DOHH2 (cell line): Measurements from ENCODE around the gene SLC28A3.

Experiments used
- H3F3A ChIP-seq: fragments of 200-600 bp; sonication (generic), shearing (Covaris generic); 2 replicates; pipeline ENCODE4 v1.6.0; 2016; ENCODE audit warnings: antibody characterized with exemption, mild to moderate bottlenecking; ENCODE audit not compliant: control insufficient read depth, insufficient read depth
- H3K27ac ChIP-seq: fragments of 200-600 bp; sonication (generic); 2 replicates; pipeline ENCODE4 v1.5.1; 2014; ENCODE audit warnings: low read depth, mild to moderate bottlenecking, low read length, moderate library complexity
- H3K27me3 ChIP-seq: fragments of 200-600 bp; sonication (generic); 2 replicates; pipeline ENCODE4 v1.6.1; 2014; ENCODE audit warnings: mild to moderate bottlenecking, low read length, mixed read lengths; ENCODE audit not compliant: control insufficient read depth
- H3K36me3 ChIP-seq: fragments of 200-600 bp; sonication (generic); 2 replicates; pipeline ENCODE4 v1.6.1; 2014; ENCODE audit warnings: mild to moderate bottlenecking, low read length, moderate library complexity, mixed read lengths; ENCODE audit not compliant: control insufficient read depth
- H3K4me1 ChIP-seq: fragments of 200-600 bp; sonication (generic); 2 replicates; pipeline ENCODE4 v1.6.1; 2014; ENCODE audit warnings: mild to moderate bottlenecking, low read length, mixed read lengths; ENCODE audit not compliant: control insufficient read depth
- H3K4me2 ChIP-seq: fragments of 200-600 bp; sonication (generic); 2 replicates; pipeline ENCODE4 v1.6.0; 2014; ENCODE audit warnings: mild to moderate bottlenecking, low read length, moderate library complexity
- H3K4me3 ChIP-seq: fragments of 200-600 bp; sonication (generic); 2 replicates; pipeline ENCODE4 v1.5.1; 2014; ENCODE audit warnings: mild to moderate bottlenecking, low read length, mixed read lengths
- H3K79me2 ChIP-seq: fragments of 200-600 bp; sonication (generic); 2 replicates; pipeline ENCODE4 v1.6.1; 2014; ENCODE audit warnings: mild to moderate bottlenecking, low read length, mixed read lengths; ENCODE audit not compliant: control insufficient read depth
- H3K9me2 ChIP-seq: fragments of 200-600 bp; sonication (generic); replicated peaks from 2 replicates; pipeline ENCODE4 v1.6.1; 2014; ENCODE audit warnings: mild to moderate bottlenecking, low read length, mixed read lengths; ENCODE audit not compliant: control insufficient read depth
- H3K9me3 ChIP-seq: fragments of 200-600 bp; sonication (generic); 2 replicates; pipeline ENCODE4 v1.6.1; 2014; ENCODE audit warnings: antibody characterized with exemption, low read length, mixed read lengths; ENCODE audit not compliant: control insufficient read depth, insufficient read depth
- H4K20me1 ChIP-seq: fragments of 200-600 bp; sonication (generic); 2 replicates; pipeline ENCODE4 v1.6.0; 2014; ENCODE audit warnings: low read depth, mild to moderate bottlenecking, antibody characterized with exemption, low read length, moderate library complexity; ENCODE audit not compliant: control insufficient read depth, insufficient read depth
- CTCF ChIP-seq: fragments of 200-600 bp; sonication (generic); IDR thresholded peaks from one replicate; pipeline ENCODE4 v1.5.1; 2014; ENCODE audit warnings: antibody characterized with exemption, mild to moderate bottlenecking, low read depth, low read length; ENCODE audit not compliant: poor library complexity, severe bottlenecking
- EZH2phosphoT487 ChIP-seq: fragments of 200-600 bp; sonication (generic); IDR thresholded peaks from 2 replicates; pipeline ENCODE4 v1.6.1; 2017; ENCODE audit warnings: borderline replicate concordance, mild to moderate bottlenecking, antibody characterized with exemption, low read length, moderate library complexity, mixed read lengths

The SLC28A3 gene

GRCh38 chr9:84228130-84228720, 112.3 kb downstream of the SLC28A3 start:
- no peak overlapping the region for H3K4me3 ChIP-seq

GRCh38 chr9:84226126-84226525, 114.4 kb downstream of the SLC28A3 start:
- Histone ChIP-seq H4K20me1 (no peaks in the 10 kb centered on the region), H3K4me3 (no peak overlapping the region), H3K79me2 (no peaks in the 10 kb centered on the region), H3K36me3 (no peaks in the 10 kb centered on the region), H3K4me2 (no peak overlapping the region), H3K9me2 (no peaks in the 10 kb centered on the region), H3K27me3 (no peaks in the 10 kb centered on the region), H3K4me1 (no peaks in the 10 kb centered on the region), H3K9me3 (no peaks in the 10 kb centered on the region), H3F3A (no peaks in the 10 kb centered on the region), H3K27ac (no peak overlapping the region)
- no peak for TF ChIP-seq CTCF
- TF ChIP-seq EZH2phosphoT487, result no peak

More at GRCh38 chr9:84228130-84228720, 112.3 kb downstream of the SLC28A3 start:
- Histone ChIP-seq H3K27ac (no peak overlapping the region), H3K4me1 (no peaks in the 10 kb centered on the region), H3F3A (no peaks in the 10 kb centered on the region), H3K36me3 (no peaks in the 10 kb centered on the region), H3K9me3 (no peaks in the 10 kb centered on the region), H3K79me2 (no peaks in the 10 kb centered on the region), H3K4me2 (no peak overlapping the region), H4K20me1 (no peaks in the 10 kb centered on the region), H3K27me3 (no peaks in the 10 kb centered on the region), H3K9me2 (no peaks in the 10 kb centered on the region)
- TF ChIP-seq CTCF (no peak), EZH2phosphoT487 (no peak)
